CD4-positive, alpha-beta T cell treated with Interleukin-17A for 4 hours (primary cell): ENCODE results near the gene ARMH3.
"Not testable (repeated sequence)": the region's sequence is repeated elsewhere in the genome, so short reads cannot be mapped to it uniquely, and the experiment has no call there.

Source experiments
- DNase-seq: peaks from one replicate; pipeline ENCODE4 v3.0.0-alpha.2; 2020; ENCODE audit warnings: mixed read lengths

ARMH3 gene

GRCh38 chr10:102055647-102056419 lies at the start of gene ARMH3:
Gene ARMH3 (minus strand): TSS chr10:102056173. CDS start chr10:102040114, 16,059 bp downstream.
- DNase-seq, result peak; percentile 91

DNA sequence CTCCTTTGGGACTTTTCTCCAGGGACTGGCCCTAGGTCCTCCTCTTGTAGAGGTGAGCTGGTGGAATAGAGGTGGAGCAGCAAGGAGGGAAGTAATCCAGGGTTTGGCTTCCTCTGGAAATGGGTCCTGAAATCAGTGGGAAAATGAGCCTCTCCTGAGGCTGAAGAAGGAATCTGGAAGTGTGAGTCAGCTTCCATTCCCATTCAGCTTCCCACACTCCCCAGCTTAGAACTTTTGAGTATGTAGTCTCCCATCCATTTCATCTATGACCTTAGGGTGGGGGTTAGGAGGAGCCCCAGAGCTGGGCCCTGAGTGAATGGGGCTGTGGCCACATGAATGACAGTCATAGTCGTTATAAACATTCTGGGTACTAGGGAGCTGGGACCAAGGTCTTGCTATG lies 46.4 kb upstream of the ARMH3 start:
- DNase-seq, result no peak

DNA sequence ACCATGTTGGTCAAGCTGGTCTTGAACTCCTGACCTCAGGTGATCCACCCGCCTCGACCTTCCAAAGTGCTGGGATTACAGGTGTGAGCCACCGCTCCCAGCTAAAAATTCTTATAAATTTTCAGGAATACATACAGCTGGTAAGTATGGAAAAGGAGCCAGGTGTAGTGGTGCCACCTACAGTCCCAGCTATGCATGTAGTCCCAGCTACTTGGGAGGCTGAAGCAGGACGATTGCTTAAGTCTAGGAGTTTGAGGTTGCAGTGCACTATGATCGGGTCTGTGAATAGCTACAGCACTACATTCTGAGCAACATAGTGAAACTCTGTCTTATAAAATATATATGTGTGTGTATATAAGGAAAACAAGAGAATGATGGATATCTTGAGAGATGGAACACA lies 45.2 kb upstream of the ARMH3 start:
- DNase-seq, result no peak

- no peak for DNase-seq
These were observed 40.5 kb upstream of the ARMH3 start for GRCh38 chr10:102096449-102096848.

- DNase-seq, result no peak
These were observed 34.8 kb upstream of the ARMH3 start for GRCh38 chr10:102090772-102091171.

- no peak for DNase-seq
These were observed 30.2 kb upstream of the ARMH3 start for GRCh38 chr10:102086196-102086595.

- no peak for DNase-seq
These were observed 29.4 kb upstream of the ARMH3 start for GRCh38 chr10:102085336-102085735.

GRCh38 chr10:102083541-102083940 lies 27.6 kb upstream of the ARMH3 start:
- no peak for DNase-seq

GRCh38 chr10:102072673-102073527 lies 16.9 kb upstream of the ARMH3 start:
- peak; percentile 86 for DNase-seq

GRCh38 chr10:102069071-102069470 lies 13.1 kb upstream of the ARMH3 start:
- DNase-seq, result no peak

- DNase-seq, result no peak
These were observed 12.2 kb upstream of the ARMH3 start for GRCh38 chr10:102068216-102068615.

DNA sequence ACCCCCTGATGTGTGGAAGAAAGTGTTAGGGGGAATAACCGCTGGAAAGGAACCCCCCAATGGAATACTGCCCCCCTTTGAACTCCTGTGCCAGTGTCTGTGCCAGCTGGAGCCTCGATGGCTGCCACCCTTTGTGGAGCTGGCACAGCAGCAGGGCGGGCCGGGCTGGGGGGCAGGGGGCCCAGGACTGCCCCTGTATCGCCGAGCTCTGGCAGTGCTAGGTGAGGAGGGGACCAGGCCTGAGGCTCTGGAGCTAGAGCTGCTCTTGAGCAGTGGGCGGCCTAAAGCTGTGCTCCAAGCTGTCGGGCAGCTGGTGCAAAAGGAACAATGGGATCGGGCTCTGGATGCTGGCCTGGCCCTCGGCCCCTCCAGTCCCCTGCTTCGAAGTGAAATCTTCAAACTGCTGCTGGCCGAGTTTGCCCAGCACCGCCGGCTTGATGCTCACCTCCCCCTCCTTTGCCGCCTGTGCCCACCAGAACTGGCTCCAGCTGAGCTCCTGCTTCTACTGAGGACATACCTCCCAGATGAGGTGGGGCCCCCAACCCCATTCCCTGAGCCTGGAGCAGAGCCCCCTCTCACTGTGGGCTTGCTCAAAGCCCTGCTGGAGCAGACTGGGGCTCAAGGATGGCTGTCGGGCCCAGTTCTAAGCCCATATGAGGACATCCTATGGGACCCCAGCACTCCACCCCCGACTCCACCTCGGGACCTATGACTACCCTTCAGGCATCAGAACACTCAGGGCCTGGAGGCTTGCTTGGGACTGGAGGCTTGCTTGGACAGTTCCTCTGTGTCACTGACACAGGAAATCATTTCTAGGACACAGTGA lies 11.3 kb upstream of the ARMH3 start:
- no peak for DNase-seq

DNA sequence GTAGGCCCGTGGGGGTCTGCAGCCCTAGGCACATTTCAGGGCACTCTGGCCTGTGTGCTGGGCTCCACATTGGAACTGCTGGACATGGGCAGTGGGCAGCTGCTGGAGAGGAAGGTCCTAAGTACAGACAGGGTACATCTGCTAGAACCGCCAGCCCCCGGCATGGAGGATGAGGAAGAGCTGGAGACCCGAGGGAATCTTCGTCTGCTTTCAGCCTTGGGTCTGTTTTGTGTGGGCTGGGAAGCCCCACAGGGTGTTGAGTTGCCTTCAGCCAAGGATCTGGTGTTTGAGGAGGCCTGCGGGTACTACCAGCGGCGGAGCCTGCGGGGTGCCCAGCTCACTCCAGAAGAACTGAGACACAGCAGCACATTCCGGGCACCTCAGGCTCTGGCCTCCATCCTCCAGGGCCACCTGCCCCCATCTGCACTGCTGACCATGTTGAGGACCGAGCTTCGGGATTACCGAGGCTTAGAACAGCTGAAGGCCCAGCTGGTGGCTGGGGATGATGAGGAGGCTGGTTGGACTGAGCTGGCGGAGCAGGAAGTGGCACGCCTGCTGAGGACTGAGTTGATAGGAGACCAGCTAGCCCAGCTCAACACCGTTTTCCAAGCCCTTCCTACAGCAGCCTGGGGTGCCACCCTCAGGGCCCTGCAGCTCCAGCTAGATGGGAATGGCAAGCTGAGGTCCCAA lies 10.6 kb upstream of the ARMH3 start:
- DNase-seq, result no peak

- peak; percentile 26 for DNase-seq
These were observed 9.8 kb upstream of the ARMH3 start for GRCh38 chr10:102065561-102066398.

DNA sequence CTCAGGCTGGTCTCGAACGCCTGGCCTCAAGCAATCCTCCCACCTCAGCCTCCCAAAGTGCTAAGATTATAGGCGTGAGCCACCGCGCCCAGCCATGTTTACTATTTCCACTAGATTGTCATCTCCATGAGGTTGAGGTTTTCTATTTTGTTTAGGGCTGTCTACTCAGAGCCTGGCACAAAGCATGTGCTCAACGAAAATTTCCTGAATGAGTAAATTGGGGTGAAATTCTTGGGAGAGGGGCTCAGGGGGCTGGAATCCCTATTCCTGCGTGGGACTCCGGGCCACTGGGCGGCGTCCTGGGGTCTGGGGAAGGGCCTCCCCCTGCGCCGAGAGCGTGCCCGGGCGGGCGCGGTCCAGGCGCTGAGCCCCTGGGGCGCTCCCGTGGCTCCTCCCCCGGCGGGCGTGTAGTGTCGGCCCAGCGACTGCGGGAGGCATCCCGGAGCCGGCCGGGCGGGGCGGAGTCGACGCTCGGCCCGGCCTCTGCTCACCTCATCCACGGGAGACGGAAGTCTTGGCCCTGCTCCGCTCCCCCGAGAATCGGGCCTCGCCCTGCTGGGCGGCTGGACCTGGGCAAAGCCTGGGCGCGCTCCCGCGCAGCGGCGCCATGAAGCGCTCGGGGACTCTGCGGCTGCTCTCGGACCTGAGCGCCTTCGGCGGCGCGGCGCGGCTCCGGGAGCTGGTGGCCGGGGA lies 9.0 kb upstream of the ARMH3 start, which contains the start of gene HPS6:
HPS6 (plus strand) TSS at position 482 of the 693 bp plus-strand sequence; CDS start at position 608, 126 bp downstream.
- peak; percentile 95 for DNase-seq

DNA sequence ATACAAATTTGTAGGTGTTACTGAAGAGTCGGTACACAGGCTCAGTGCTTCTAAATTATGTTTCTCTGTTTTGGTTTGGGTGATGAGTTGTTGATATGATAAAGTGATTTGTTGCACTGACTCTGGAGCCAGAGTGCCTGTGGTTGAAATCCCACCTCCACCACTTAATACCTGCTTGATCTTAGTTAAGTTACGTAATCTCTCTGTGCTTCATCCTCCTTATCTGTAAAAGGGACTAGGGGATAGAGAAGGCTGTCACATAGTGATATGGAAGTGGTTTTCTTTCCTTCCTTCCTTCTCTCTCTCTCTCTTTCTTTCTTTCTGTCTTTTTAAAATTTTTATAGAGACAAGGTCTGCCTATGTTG lies 8.5 kb upstream of the ARMH3 start:
- no peak for DNase-seq

- DNase-seq, result no peak
These were observed 4.0 kb upstream of the ARMH3 start for GRCh38 chr10:102059987-102060386.

DNA sequence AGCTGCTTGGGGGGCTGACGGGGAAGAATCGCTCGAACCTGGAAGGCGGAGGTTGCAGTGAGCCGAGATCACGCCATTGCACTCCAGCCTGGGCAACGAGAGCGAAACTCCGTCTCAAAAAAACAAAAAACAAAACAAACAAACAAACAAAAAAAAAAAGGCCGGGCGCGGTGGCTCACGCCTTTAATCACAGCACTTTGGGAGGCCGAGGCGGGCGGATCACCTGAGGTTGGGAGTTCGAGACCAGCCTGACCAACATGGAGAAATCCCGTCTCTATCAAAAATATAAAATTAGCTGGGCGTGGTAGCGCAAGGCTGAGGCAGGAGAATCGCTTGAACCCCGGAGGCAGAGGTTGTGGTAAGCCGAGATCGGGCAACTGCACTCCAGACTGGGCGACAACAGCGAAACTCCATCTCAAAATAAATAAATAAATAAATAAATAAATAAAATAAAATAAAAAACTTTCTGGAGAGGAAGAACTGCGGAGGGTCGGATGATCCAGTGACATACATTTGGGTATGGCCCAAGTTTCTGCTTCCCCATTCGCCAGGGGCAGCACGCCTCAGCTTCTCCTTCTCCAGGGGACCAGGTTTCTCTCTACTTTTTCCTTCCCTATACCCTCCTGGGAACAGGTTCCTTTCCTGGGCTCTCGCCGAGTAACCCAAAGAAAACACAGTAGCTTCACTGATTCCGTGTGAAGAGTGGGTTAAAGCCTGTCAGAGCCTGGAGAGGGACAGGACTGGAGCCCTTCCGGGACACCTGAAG lies 909 bp downstream of the ARMH3 start:
- DNase-seq, result not testable (repeated sequence)

DNA sequence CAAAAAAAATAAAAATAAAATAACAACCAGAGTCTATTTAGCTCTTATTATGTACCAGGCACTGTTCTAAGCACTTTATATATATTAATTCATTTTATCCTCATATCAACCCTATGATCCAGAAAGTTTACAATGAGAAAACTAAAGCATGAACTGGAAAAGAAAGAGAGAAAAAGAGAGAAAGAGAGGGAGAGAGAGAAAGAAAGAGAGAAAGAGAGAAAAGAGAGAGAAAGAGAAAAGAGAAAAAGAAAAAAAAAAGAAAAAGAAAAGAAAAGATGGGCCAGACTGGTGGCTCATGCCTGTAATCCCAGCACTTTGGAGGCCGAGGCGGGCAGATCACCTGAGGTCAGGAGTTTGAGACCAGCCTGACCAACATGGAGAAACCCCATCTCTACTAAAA lies 9.9 kb downstream of the ARMH3 start:
- DNase-seq, result no peak

GRCh38 chr10:102045292-102045691 lies 10.7 kb downstream of the ARMH3 start:
- no peak for DNase-seq
